Endothelial cell of umbilical vein (primary cell): ENCODE results near the gene MYADM. TPM values are rescaled to one million over a fixed set of nuclear protein-coding genes. Genes with fewer than 3 reads are reported as not detected.

Experiments
- BruUV-seq: library from RNA; stranded (reverse); fragments of 400-500 nt; replicated peaks from 2 replicates; lab custom pipeline; 2021; lab: Mats Ljungman, UMichigan
- CTCF ChIA-PET: fragments of 300-600, 350-600 bp; sonication (Branson Sonifier 250); formaldehyde crosslinking; loops from one replicate; lab custom pipeline; 2021; ENCODE audit warnings: antibody characterized with exemption, inconsistent platforms; lab: Charles Lee
- POLR2A ChIA-PET: fragments of 300-600, 350-600 bp; sonication (Branson Sonifier 250); formaldehyde crosslinking; loops from one replicate; lab custom pipeline; 2021; ENCODE audit warnings: antibody characterized with exemption, inconsistent platforms; lab: Charles Lee
- DNase-seq: peaks from one replicate; pipeline ENCODE4 v3.0.0-alpha.2; 2011; ENCODE audit warnings: low read depth, low spot score
- FAIRE-seq: peaks from 2 replicates; lab custom pipeline; 2011; peaks lifted over from hg19 to GRCh38; lab: Jason Lieb, UNC
- H2AFZ ChIP-seq: 2 replicates; pipeline ENCODE4 v1.6.0; 2012; ENCODE audit warnings: low read depth, low read length, control low read depth, inconsistent platforms
- H3K27ac ChIP-seq: 2 replicates; pipeline ENCODE4 v1.5.1; 2011; ENCODE audit warnings: low read depth, mild to moderate bottlenecking, control low read depth, low read length, moderate library complexity; ENCODE audit not compliant: insufficient read depth
- H3K27me3 ChIP-seq, 2 experiments: 2 replicates each; pipeline versions ENCODE4 v1.6.0 to v1.6.1; 2011; ENCODE audit warnings: low read length in 2 of 2, mixed read lengths in 1 of 2; ENCODE audit not compliant: control insufficient read depth in 2 of 2, insufficient read depth in 2 of 2
- H3K36me3 ChIP-seq, 2 experiments: 2 replicates in 1 of 2; 3 replicates in 1 of 2; pipeline ENCODE4 v1.5.1; 2011; ENCODE audit warnings: low read length in 2 of 2, mild to moderate bottlenecking in 1 of 2, moderate library complexity in 1 of 2; ENCODE audit not compliant: control insufficient read depth in 2 of 2, insufficient read depth in 2 of 2; ENCODE audit errors: extremely low read depth in 1 of 2
- H3K4me1 ChIP-seq: 3 replicates; pipeline ENCODE4 v1.5.1; 2011; ENCODE audit warnings: mild to moderate bottlenecking, low read length; ENCODE audit not compliant: control insufficient read depth, insufficient read depth; ENCODE audit errors: extremely low read depth
- H3K4me2 ChIP-seq: 2 replicates; pipeline ENCODE4 v1.6.1; 2011; ENCODE audit warnings: low read length, control low read depth, mixed read lengths; ENCODE audit not compliant: insufficient read depth
- H3K4me3 ChIP-seq, 3 experiments: fragments of 200-600 bp in 1 of 3; sonication (generic), shearing (Covaris generic) in 1 of 3; replicated peaks in 1 of 3; 2 replicates each; pipeline ENCODE4 v1.5.1; 2011 to 2016; ENCODE audit warnings: control low read depth in 3 of 3, low read length in 3 of 3, mild to moderate bottlenecking in 2 of 3, inconsistent platforms in 1 of 3, low read depth in 1 of 3, moderate library complexity in 1 of 3; ENCODE audit not compliant: insufficient read depth in 1 of 3
- H3K79me2 ChIP-seq: 2 replicates; pipeline ENCODE4 v1.6.0; 2012; ENCODE audit warnings: low read length, inconsistent platforms; ENCODE audit not compliant: control insufficient read depth, insufficient read depth
- H3K9ac ChIP-seq: replicated peaks from 2 replicates; pipeline ENCODE3; 2011; ENCODE audit warnings: low read length, control low read depth; ENCODE audit not compliant: insufficient read depth; ENCODE audit errors: extremely low read depth
- H3K9me1 ChIP-seq: replicated peaks from 3 replicates; pipeline ENCODE4 v1.6.0; 2011; ENCODE audit warnings: mild to moderate bottlenecking, low read length; ENCODE audit not compliant: control insufficient read depth, insufficient read depth; ENCODE audit errors: extremely low read depth
- H3K9me3 ChIP-seq: replicated peaks from 2 replicates; pipeline ENCODE4 v1.5.1; 2012; ENCODE audit warnings: low read length, inconsistent platforms; ENCODE audit not compliant: control insufficient read depth, insufficient read depth
- H4K20me1 ChIP-seq: replicated peaks from 2 replicates; pipeline ENCODE3; 2011; ENCODE audit warnings: mild to moderate bottlenecking, low read length; ENCODE audit not compliant: control insufficient read depth, insufficient read depth; ENCODE audit errors: extremely low read depth
- EZH2 ChIP-seq: IDR thresholded peaks from 2 replicates; pipeline ENCODE4 v1.6.1; 2012; ENCODE audit warnings: borderline replicate concordance, low read depth, mild to moderate bottlenecking, moderate library complexity, low read length, inconsistent platforms; ENCODE audit not compliant: severe bottlenecking
- MYC ChIP-seq: IDR thresholded peaks from one replicate; pipeline ENCODE4 v1.6.1; 2011; ENCODE audit warnings: mild to moderate bottlenecking, low read depth, low read length
- dilution Hi-C: fragments of 300-500 bp; cut with MboI; formaldehyde crosslinking; loops from one replicate; pipeline ENCODE4 v1.15.0; 2019; ENCODE audit warnings: low sequenced_read_pairs; ENCODE audit not compliant: extremely low pct_ligation_motif_present
- intact Hi-C: fragments of 100-400 bp; cut with micrococcal nuclease; formaldehyde crosslinking; loops from one replicate; pipeline ENCODE4 v1.10.0; 2022
- polyA plus RNA-seq, 4 experiments: library from polyadenylated mRNA; depleted of rRNA in 3 of 4; stranded (reverse) in 3 of 4; unstranded in 1 of 4; fragments of >200 nt; gene quantifications; 2 replicates each; pipeline versions ENCODE4 v1.2.1 to v1.2.3, GENCODE V29; 2011 to 2012; ENCODE audit warnings: missing spikeins in 1 of 4
- total RNA-seq: library from RNA; stranded (reverse); gene quantifications from 2 replicates; pipeline ENCODE4 v1.2.3, GENCODE V29; 2021

MYADM gene
- total and polyA plus RNA-seq, 2 donors (not counting 3 experiments of a cell fraction or from before 2014, with no cell fraction given): 100 to 133 TPM

DNA sequence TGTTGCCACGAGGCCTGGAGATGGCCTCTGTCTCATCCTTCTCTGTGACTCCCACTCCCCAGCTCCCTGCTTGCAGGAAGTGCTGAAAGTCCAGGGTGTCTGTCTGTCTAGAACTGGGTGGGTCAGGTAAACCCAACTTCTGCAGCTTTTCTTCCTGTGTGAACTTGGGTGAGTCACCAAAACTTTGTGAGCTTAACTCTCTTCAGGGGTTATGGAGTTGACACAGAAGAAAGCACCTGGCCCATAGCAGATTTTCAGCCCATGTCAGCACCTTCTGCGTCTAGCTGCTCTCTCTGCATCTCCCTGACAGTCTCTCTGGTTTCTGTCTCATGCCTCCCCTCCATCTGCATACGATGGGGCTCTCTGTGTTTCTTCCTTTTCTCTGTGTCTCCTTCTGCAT, 37.2 kb downstream of the MYADM start:
- H3K4me2 ChIP-seq: no peak overlapping the region
- POLR2A ChIA-PET: no interaction called here
- no TSS peak for BruUV-seq
- no peak for TF ChIP-seq MYC
- no peak overlapping the region for H3K9ac ChIP-seq
- peaks cover 19 to 25% of the 10 kb centered on the region in 2 experiments for H3K27me3 ChIP-seq
- H4K20me1 ChIP-seq: no peaks in the 10 kb centered on the region
- CTCF ChIA-PET: interaction anchor here (1.0 to 2.2 kb wide), 5 partner anchors 16 to 125 kb away, joined by 3 to 14 read pairs (median 6); no protein-coding TSS in a partner anchor
- intact Hi-C loops (loop anchor here (5.0 kb wide), 1 partner anchor 192 kb away; no protein-coding TSS in a partner anchor), dilution Hi-C loops (no loop called here)
- H3K9me3 ChIP-seq: no peaks in the 10 kb centered on the region
- H3K79me2 ChIP-seq: no peaks in the 10 kb centered on the region
- H2AFZ ChIP-seq: no peak overlapping the region
- no peak overlapping the region for H3K27ac ChIP-seq
- H3K4me3 ChIP-seq: no peak overlapping the region
- FAIRE-seq (no peak), DNase-seq (no peak)
- peaks cover 6% of the 10 kb centered on the region for H3K4me1 ChIP-seq
- no peaks in the 10 kb centered on the region for H3K36me3 ChIP-seq
- no peaks in the 10 kb centered on the region for H3K9me1 ChIP-seq

DNA sequence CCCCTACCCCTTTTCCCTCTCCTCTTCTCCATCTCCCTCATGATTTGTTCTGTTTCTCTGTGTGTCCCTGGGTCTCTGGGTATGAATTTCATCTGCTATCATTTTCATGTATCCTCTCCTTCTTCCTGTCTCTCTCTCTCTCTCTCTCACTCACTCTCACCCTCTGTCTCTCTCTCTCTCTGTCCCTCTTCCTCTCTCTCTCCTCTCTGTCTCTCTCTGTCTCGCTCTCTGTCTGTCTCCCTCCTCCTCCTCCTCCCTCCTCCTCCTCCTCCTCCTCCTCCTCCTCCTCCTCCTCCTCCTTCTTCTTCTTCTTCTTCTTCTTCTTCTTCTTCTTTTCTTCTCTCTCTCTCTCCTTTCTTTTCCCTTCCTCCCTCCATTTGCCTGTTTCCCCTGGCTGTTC, 38.1 kb downstream of the MYADM start:
- POLR2A ChIA-PET: no interaction called here
- CTCF ChIA-PET: interaction anchor here (1.3 to 2.8 kb wide), 3 partner anchors 118 to 125 kb away, joined by 4 to 31 read pairs (median 19); no protein-coding TSS in a partner anchor
- H3K27ac ChIP-seq: no peak overlapping the region
- peaks cover 27 to 33% of the 10 kb centered on the region in 2 experiments for H3K27me3 ChIP-seq
- DNase-seq (no peak), FAIRE-seq (no peak)
- no TSS peak for BruUV-seq
- H3K4me3 ChIP-seq: no peak overlapping the region
- no peaks in the 10 kb centered on the region for H3K9me3 ChIP-seq
- dilution Hi-C loops (no loop called here), intact Hi-C loops (loop anchor here (5.0 kb wide), 1 partner anchor 192 kb away; no protein-coding TSS in a partner anchor)
- TF ChIP-seq EZH2: no peak
- H3K9me1 ChIP-seq: no peaks in the 10 kb centered on the region
- H2AFZ ChIP-seq: no peak overlapping the region
- H3K4me1 ChIP-seq: peaks cover 6% of the 10 kb centered on the region
- H3K79me2 ChIP-seq: no peaks in the 10 kb centered on the region
- no peaks in the 10 kb centered on the region for H4K20me1 ChIP-seq
- no peak overlapping the region for H3K4me2 ChIP-seq
- H3K36me3 ChIP-seq: no peaks in the 10 kb centered on the region
- no peak overlapping the region for H3K9ac ChIP-seq
